ENCODE results near the gene CTU2.

CTU2 gene

DNA sequence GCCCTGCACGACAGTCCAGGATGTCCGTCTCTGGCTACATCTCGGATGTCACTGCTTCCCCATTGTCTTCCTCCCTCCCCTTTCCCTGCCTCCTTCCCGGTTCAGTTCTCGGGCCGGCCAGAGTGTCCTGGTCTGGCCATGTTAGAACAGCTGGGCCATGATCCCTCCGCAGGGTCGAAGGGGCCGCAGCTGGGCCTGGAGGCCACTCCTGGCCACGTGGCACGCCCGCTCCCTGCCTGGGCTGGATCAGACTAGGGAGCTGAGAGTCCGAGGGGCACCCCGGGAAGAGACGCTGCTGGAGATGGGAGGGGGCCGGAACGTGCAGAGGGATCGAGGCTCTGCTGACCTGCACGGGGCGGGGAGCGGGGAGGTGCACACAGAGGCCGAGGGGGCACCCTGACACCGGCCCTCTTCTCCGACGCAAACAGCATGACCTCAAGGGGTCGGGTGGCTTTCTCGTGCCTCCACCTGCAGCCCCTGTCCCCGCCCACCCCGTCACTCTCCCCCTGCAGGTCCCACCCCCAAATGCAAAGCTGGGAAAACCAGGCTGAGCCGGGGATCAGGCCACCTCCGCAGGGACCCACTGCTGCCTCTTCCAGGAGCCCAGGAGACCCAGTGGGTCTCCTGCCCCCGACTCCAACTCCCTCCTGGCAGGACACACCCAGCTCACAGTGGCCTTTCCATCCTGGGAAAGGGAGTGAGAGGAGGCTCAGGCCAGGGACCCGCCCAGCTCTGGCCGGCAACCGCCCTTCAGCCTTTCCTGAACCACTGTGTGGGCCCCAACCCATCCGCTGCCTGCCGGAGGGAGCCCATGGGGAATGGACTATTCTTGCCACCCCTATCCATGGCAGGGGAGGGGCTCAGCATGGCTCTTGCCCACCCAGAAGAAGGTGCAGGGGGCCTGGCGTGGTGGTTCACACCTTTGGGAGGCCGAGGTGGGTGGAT, 38.5 kb downstream of the CTU2 start:
- no peak for TF ChIP-seq POLR2A (IDR thresholded peaks at IDR 0.05; ENCODE audit: low read depth, low read length)
- no peak for TF ChIP-seq POLR2AphosphoS5 (IDR thresholded peaks at IDR 0.05; ENCODE audit: low read depth, low read length)
- TF ChIP-seq TAF1 (IDR thresholded peaks at IDR 0.05; ENCODE audit: borderline replicate concordance, low read depth, low read length) = no peak
- FAIRE-seq (no peak), DNase-seq (ENCODE audit: insufficient read length) (no peak)

- no peak for TF ChIP-seq POLR2A (IDR thresholded peaks at IDR 0.05; ENCODE audit: low read depth, low read length)
- TF ChIP-seq TAF1 (IDR thresholded peaks at IDR 0.05; ENCODE audit: borderline replicate concordance, low read depth, low read length) = no peak
- TF ChIP-seq POLR2AphosphoS5 (IDR thresholded peaks at IDR 0.05; ENCODE audit: low read depth, low read length) = no peak
- DNase-seq (ENCODE audit: insufficient read length) = no peak
- no peak for FAIRE-seq
These were observed 40.2 kb downstream of the CTU2 start for GRCh38 chr16:88746506-88746905.

GRCh38 chr16:88747588-88748301, 41.4 kb downstream of the CTU2 start:
- FAIRE-seq (no peak), DNase-seq (ENCODE audit: insufficient read length) (peak; percentile 67)
- TF ChIP-seq POLR2AphosphoS5 (IDR thresholded peaks at IDR 0.05; ENCODE audit: low read depth, low read length) (no peak), TAF1 (IDR thresholded peaks at IDR 0.05; ENCODE audit: borderline replicate concordance, low read depth, low read length) (no peak), POLR2A (IDR thresholded peaks at IDR 0.05; ENCODE audit: low read depth, low read length) (no peak)

- DNase-seq (ENCODE audit: insufficient read length) (no peak), FAIRE-seq (no peak)
- TF ChIP-seq TAF1 (IDR thresholded peaks at IDR 0.05; ENCODE audit: borderline replicate concordance, low read depth, low read length) (no peak), POLR2A (IDR thresholded peaks at IDR 0.05; ENCODE audit: low read depth, low read length) (no peak)
These were observed 42.1 kb downstream of the CTU2 start for GRCh38 chr16:88748364-88748763.

DNA sequence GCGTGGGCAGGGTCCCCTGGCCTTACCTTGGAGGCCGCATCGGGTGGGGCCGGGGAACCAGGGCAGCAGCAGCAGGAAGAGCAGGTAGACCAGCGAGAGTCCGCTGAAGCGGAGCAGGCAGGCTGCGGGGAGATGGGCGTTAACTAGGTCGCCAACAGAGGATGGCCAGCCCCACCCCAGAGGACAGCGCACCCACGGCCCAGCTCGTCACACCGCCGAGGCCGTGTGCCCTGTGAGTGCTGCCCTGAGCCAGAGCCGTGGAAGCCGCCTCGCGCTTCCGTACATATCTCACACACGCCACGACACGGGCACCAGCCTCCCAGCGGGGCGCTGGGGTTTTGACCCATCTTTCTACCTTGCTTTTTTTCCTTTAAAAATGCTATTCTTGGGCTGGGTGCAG, 43.1 kb downstream of the CTU2 start:
- no peak for FAIRE-seq
- no peak for TF ChIP-seq POLR2A (IDR thresholded peaks at IDR 0.05; ENCODE audit: low read depth, low read length)
- TF ChIP-seq TAF1 (IDR thresholded peaks at IDR 0.05; ENCODE audit: borderline replicate concordance, low read depth, low read length) = no peak
- no peak for TF ChIP-seq POLR2AphosphoS5 (IDR thresholded peaks at IDR 0.05; ENCODE audit: low read depth, low read length)

GRCh38 chr16:88750854-88751253, 44.6 kb downstream of the CTU2 start:
- FAIRE-seq (no peak), DNase-seq (ENCODE audit: insufficient read length) (no peak)

More for the DNA sequence above, 43.1 kb downstream of the CTU2 start:
- DNase-seq (ENCODE audit: insufficient read length) = no peak

DNA sequence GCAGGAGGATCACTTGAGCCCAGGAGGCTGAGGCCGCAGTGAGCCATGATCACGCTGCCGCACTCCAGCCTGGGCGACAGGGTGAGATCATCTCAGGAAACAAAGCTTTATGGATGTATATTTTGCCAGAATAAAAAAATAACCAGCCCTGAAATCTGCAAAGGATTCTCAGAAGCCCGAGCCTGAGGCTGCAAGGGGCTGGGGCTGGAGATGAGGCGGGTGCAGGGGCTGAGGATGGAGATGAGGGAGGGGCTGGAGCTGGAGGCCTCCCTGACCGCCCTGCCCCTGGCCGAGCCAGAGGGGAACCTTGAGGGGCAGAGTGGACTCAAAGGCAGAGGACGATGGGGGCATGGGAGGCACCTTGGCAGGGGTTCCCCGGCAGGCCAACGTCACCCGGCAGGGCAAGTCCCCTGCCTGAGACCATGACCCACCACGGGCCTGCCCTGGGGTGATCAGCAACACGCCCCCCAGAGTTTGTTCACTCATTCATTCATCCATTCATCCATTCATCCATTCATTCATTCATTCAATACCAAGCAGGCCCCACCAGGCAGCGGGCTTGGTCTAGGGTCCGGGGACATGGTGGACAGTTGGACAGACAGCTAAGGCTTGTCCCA, 46.2 kb downstream of the CTU2 start:
- TF ChIP-seq TAF1 (IDR thresholded peaks at IDR 0.05; ENCODE audit: borderline replicate concordance, low read depth, low read length) (no peak), POLR2A (IDR thresholded peaks at IDR 0.05; ENCODE audit: low read depth, low read length) (no peak), POLR2AphosphoS5 (IDR thresholded peaks at IDR 0.05; ENCODE audit: low read depth, low read length) (no peak)
- FAIRE-seq (no peak), DNase-seq (ENCODE audit: insufficient read length) (no peak)

More at GRCh38 chr16:88750854-88751253, 44.6 kb downstream of the CTU2 start:
- TF ChIP-seq TAF1 (IDR thresholded peaks at IDR 0.05; ENCODE audit: borderline replicate concordance, low read depth, low read length) (no peak), POLR2A (IDR thresholded peaks at IDR 0.05; ENCODE audit: low read depth, low read length) (no peak), POLR2AphosphoS5 (IDR thresholded peaks at IDR 0.05; ENCODE audit: low read depth, low read length) (no peak)

DNA sequence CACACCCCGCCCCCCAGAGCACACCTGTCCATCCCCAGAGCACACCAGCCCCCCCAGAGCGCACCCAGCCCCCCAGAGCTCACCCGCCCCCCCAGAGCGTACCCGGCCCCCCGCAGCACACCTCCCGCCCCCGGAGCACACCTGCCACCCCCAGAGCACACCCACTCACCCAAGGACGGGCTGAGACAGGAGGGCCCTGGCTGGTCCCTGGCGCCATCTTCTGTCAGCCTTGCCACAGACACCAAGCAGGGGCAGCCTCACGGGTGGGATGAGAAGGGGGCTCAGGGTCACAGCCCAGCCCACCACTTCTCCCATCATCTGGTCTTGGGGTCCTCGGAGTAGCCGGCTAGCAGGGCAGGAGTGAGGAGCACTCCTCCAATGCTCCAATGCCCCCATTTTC, 46.9 kb downstream of the CTU2 start:
- TF ChIP-seq POLR2A (IDR thresholded peaks at IDR 0.05; ENCODE audit: low read depth, low read length) (no peak), TAF1 (IDR thresholded peaks at IDR 0.05; ENCODE audit: borderline replicate concordance, low read depth, low read length) (no peak), POLR2AphosphoS5 (IDR thresholded peaks at IDR 0.05; ENCODE audit: low read depth, low read length) (no peak)
- no peak for DNase-seq (ENCODE audit: insufficient read length)
- FAIRE-seq = no peak

DNA sequence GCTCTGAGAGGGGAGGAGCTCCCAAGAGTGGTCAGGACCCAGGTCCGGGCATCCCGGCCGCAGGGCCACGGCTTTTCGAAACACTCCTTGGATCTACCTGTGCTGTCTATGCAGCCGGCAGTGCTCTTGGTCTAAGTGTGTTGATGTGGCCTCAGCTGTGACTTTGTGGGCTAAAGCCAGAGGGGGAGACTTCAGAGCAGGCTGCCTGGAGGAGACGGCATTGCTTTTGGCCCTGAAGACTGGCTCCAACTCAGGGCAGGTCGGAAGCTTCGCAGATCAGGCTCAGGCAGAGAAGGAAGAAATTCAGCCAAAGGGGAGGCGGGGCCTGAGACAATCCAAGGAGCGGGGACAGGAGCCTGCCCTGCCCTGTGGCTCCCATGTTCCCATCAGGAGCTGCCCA, 47.3 kb downstream of the CTU2 start:
- FAIRE-seq (no peak), DNase-seq (ENCODE audit: insufficient read length) (no peak)
- TF ChIP-seq TAF1 (IDR thresholded peaks at IDR 0.05; ENCODE audit: borderline replicate concordance, low read depth, low read length) (no peak), POLR2A (IDR thresholded peaks at IDR 0.05; ENCODE audit: low read depth, low read length) (no peak), POLR2AphosphoS5 (IDR thresholded peaks at IDR 0.05; ENCODE audit: low read depth, low read length) (no peak)

- no peak for TF ChIP-seq POLR2A (IDR thresholded peaks at IDR 0.05; ENCODE audit: low read depth, low read length)
- no peak for TF ChIP-seq TAF1 (IDR thresholded peaks at IDR 0.05; ENCODE audit: borderline replicate concordance, low read depth, low read length)
- no peak for TF ChIP-seq POLR2AphosphoS5 (IDR thresholded peaks at IDR 0.05; ENCODE audit: low read depth, low read length)
- DNase-seq (ENCODE audit: insufficient read length) (no peak), FAIRE-seq (no peak)
These were observed 48.0 kb downstream of the CTU2 start for GRCh38 chr16:88754109-88754911.
